A549 treated with CORT108297 at 1 μM for 4 hours (cell line): Measurements from ENCODE around the gene OR2L3. TPM values are rescaled to one million over a fixed set of nuclear protein-coding genes. Genes with fewer than 3 reads are reported as not detected.

Experiments
- total RNA-seq: library from RNA; stranded (reverse); fragments of 200-300 nt; extraction: Qiagen RNA extraction; gene quantifications from 5 replicates; pipeline ENCODE4 v1.2.3, GENCODE V29; 2022

The OR2L3 gene, protein sequence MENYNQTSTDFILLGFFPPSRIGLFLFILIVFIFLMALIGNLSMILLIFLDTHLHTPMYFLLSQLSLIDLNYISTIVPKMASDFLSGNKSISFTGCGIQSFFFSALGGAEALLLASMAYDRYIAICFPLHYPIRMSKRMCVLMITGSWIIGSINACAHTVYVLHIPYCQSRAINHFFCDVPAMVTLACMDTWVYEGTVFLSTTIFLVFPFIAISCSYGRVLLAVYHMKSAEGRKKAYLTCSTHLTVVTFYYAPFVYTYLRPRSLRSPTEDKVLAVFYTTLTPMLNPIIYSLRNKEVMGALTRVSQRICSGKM
- total RNA-seq: not detected in 5 replicates

GRCh38 chr1:248046536-248046935, at the start of gene OR2L3:
TSS of gene OR2L3 (plus strand) at chr1:248046836. CDS start at chr1:248060682, 13,846 bp downstream.

GRCh38 chr1:248013229-248013710, 33.4 kb upstream of the OR2L3 start, which contains the start of gene OR2L5:
TSS of gene OR2L5 (plus strand) at chr1:248013660. CDS start at chr1:248021948, 8,288 bp downstream.

DNA sequence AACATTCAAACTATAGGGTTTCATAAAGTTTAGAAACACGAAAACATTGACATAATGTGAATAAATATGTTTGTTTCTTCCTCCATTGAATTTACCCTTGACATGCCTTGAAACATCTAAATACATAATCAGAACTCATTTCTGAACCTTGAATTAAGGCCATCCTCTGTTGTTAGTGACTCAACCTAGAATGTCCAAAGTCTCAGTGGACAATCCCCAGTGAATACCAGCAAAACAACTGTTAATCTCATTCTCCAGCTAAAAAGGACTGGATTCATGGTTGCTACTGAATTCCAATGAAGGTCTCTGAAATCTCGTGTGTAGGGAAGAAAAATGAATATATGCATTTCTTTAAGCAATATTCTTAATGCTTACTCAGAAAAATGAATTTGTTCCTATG, 16.9 kb upstream of the OR2L3 start, which contains the start of gene OR2L2:
TSS of gene OR2L2 (plus strand) at position 301 of the 400 bp plus-strand sequence. CDS start 8,198 bp downstream, outside the sequence.

GRCh38 chr1:248094884-248095283, 48.2 kb downstream of the OR2L3 start, which contains the start of gene OR2L13:
TSS of gene OR2L13 (plus strand) at chr1:248095184. CDS start at chr1:248099376, 4,192 bp downstream.

Other genes with a start within 250 kb of the OR2L3 start
- not detected in 5 replicates for gene OR14A16, start 222.7 kb upstream of the OR2L3 start, total RNA-seq
- not detected in 5 replicates for gene OR11L1, start 204.9 kb upstream of the OR2L3 start, total RNA-seq
- gene TRIM58, start 189.6 kb upstream of the OR2L3 start, total RNA-seq: not detected in 5 replicates
- gene OR2W3, start 151.2 kb upstream of the OR2L3 start, total RNA-seq: not detected in 5 replicates
- gene OR2T8, start 126.6 kb upstream of the OR2L3 start, total RNA-seq: not detected in 5 replicates
- not detected in 5 replicates for gene OR2AJ1, start 121.9 kb upstream of the OR2L3 start, total RNA-seq
- gene OR2L8, start 98.0 kb upstream of the OR2L3 start, total RNA-seq: not detected in 5 replicates
- gene OR2AK2, start 81.6 kb upstream of the OR2L3 start, total RNA-seq: not detected in 5 replicates
- gene OR2L5, start 33.2 kb upstream of the OR2L3 start, total RNA-seq: not detected in 5 replicates
- not detected in 5 replicates for gene OR2L2, start 16.8 kb upstream of the OR2L3 start, total RNA-seq
- not detected in 5 replicates for gene OR2L13, start 48.3 kb downstream of the OR2L3 start, total RNA-seq
- gene OR2M5, start 98.3 kb downstream of the OR2L3 start, total RNA-seq: not detected in 5 replicates
- not detected in 5 replicates for gene OR2M2, start 128.0 kb downstream of the OR2L3 start, total RNA-seq
- gene OR2M3, start 150.4 kb downstream of the OR2L3 start, total RNA-seq: not detected in 5 replicates
- not detected in 5 replicates for gene OR2M4, start 184.6 kb downstream of the OR2L3 start, total RNA-seq
- not detected in 5 replicates for gene OR2T33, start 231.1 kb downstream of the OR2L3 start, total RNA-seq